H7 (cell line): Measurements from ENCODE around the gene VAT1L. TPM values are rescaled to one million over a fixed set of nuclear protein-coding genes. Genes with fewer than 3 reads are reported as not detected.
"Not testable (repeated sequence)": the region's sequence is repeated elsewhere in the genome, so short reads cannot be mapped to it uniquely, and the experiment has no call there.

ENCODE experiments used
- DNase-seq: peaks from one replicate; pipeline ENCODE4 v3.0.0; 2012
- H3K27me3 ChIP-seq: 2 replicates; pipeline ENCODE4 v1.6.0; 2011; ENCODE audit warnings: mild to moderate bottlenecking, low read length; ENCODE audit not compliant: control insufficient read depth, insufficient read depth
- H3K36me3 ChIP-seq: replicated peaks from 2 replicates; pipeline ENCODE4 v1.5.1; 2011; ENCODE audit warnings: low read length; ENCODE audit not compliant: control insufficient read depth, insufficient read depth
- H3K4me3 ChIP-seq: 2 replicates; pipeline ENCODE4 v1.5.1; 2011; ENCODE audit warnings: low read depth, mild to moderate bottlenecking, control low read depth, low read length, moderate library complexity; ENCODE audit not compliant: insufficient read depth
- total RNA-seq: library from RNA; depleted of rRNA; stranded (reverse); fragments of >200 nt; shearing (Covaris generic); gene quantifications from 2 replicates; pipeline ENCODE4 v1.2.3, GENCODE V29; 2014

Gene VAT1L
- total RNA-seq, 1 experiment from 2014 or later: 19.5 TPM

DNA sequence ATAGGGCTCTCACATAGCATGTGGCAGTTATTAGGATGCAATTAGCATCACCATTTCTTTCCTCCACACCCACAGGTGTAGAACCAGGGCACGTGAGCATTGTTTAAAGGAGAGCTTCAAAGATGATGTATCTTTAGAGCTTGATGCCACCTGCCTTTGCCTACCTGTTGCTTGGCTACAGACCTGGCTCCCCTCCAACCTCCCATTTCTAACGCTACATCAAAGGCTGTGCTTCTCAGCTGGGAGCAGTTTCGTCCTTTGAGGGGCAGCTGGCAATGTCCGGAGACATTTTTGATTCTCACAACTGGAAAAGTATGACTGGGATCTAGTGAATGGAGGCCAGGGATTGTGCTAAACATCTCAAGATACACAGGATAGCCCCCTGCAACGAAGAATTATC lies 155.4 kb downstream of the VAT1L start:
- DNase-seq: no peak
- no peaks in the 10 kb centered on the region for H3K36me3 ChIP-seq
- no peaks in the 10 kb centered on the region for H3K27me3 ChIP-seq
- H3K4me3 ChIP-seq: no peak overlapping the region

DNA sequence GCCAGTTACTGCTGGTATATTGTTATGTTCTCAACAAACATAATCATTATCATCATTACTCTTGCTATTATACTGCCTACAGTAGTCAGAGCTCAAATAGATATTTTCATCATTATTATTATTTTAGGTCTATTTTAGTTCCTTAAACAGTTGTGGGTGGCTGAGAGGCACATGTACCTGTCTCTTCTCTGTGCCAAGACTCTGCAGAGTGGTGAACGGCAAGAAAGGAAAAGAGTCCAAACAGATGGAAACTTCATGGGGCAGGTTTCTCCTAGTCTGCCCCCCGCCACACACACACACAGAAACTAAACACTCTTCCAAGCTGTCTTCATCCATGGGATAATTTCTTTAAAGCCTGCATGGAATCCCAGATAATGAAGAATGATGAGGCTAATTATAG lies 156.3 kb downstream of the VAT1L start:
- Histone ChIP-seq H3K36me3 (no peaks in the 10 kb centered on the region), H3K4me3 (no peak overlapping the region), H3K27me3 (no peaks in the 10 kb centered on the region)
- DNase-seq: no peak

DNA sequence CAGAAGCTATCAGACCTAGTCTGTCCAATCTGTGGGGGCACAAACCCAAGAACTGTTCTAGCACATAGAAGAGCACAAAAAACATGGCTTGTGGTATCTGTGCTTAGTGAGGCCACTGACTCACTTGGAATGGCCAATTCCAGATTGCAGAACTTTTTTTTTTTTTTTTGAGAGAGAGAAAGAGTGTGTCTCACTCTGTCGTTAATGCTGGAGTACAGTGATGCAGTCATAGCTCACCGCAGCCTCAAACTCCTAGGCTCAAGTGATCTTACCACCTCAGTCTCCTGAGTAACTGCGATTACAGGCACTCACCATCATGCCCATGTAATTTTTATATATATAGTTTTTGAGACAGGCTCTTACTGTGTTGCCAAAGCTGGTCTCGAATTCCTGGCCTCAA lies 156.8 kb downstream of the VAT1L start:
- no peaks in the 10 kb centered on the region for H3K27me3 ChIP-seq

DNA sequence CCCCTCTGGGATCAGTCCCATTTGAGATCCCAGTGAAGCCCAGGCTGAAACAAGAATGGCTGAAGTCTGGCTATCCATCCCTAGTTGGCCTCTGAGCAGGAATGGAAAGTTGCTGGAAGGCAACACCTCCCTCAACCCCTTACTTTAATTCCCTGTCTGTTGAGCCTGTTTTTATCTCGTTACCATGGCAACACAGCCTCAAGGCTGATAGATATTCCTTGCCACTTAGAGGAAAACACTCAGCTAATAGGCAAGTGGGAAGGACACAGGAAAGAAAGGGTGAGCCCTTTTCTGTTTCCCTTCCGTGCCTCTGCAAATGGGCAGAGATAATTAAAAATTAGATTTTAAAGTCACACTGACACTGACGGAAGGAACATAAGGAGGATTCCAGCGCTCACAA lies 158.5 kb downstream of the VAT1L start:
- DNase-seq: peak; percentile 30
- Histone ChIP-seq H3K27me3 (no peaks in the 10 kb centered on the region), H3K36me3 (no peaks in the 10 kb centered on the region), H3K4me3 (no peak overlapping the region)

More for the DNA sequence above, 156.8 kb downstream of the VAT1L start:
- no peak for DNase-seq
- Histone ChIP-seq H3K36me3 (no peaks in the 10 kb centered on the region), H3K4me3 (no peak overlapping the region)

DNA sequence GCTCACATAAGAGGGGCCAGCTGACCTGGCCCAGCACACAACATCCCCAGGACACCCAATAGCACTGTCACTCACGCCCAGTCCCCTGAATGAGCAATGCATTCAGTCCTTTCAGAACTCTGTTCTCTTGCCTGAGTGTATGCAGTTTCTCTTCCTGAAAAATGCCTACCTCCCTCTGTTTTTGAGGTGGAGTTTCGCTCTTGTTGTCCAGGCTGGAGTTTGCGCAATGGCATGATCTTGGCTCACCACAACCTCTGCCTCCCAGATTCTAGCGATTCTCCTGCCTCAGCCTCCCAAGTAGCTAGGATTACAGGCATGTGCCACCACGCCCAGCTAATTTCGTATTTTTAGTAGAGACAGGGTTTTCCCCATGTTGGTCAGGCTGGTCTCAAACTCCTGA lies 159.2 kb downstream of the VAT1L start:
- not testable (repeated sequence) for H3K27me3 ChIP-seq, DNase-seq, H3K36me3 ChIP-seq, H3K4me3 ChIP-seq

DNA sequence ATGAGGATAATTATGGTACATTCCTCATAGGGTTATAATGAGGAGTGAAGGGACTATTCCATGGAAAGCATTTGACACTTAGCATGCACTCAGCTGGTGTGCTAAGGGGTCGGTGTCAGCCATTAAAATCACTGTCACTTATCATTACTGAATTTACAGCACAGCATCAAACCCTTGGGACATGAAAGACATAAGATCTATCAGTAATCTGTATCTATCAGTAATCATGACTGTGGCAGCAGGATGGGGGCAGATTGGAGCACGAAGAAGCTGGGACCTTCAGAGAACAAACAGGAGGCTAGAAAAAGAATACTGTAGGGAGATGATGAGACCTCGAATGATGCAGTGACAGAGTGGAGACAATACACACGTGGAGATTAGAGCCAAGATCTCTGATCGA lies 160.5 kb downstream of the VAT1L start:
- no peak overlapping the region for H3K4me3 ChIP-seq
- no peaks in the 10 kb centered on the region for H3K27me3 ChIP-seq
- no peaks in the 10 kb centered on the region for H3K36me3 ChIP-seq
- DNase-seq: no peak

DNA sequence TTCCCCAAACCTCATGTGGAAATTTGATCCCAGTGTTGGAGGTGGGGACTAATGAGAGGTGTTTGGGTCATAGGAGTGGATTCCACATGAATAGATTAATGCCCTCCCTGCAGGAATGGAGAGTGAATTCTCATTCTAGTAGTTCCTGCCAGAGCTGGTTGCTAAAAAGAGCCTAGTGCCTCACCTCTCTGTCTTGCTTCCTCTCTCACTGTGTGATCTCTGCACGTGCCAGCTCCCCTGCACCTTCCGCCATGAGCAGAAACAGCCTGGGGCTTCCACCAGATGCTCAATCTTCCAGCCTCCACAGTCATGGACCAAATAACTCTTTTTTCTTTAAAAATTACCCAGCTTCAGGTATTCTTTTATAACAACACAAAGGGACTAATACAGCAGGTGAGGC lies 161.1 kb downstream of the VAT1L start:
- Histone ChIP-seq H3K36me3 (no peaks in the 10 kb centered on the region), H3K4me3 (no peak overlapping the region), H3K27me3 (no peaks in the 10 kb centered on the region)
- no peak for DNase-seq

DNA sequence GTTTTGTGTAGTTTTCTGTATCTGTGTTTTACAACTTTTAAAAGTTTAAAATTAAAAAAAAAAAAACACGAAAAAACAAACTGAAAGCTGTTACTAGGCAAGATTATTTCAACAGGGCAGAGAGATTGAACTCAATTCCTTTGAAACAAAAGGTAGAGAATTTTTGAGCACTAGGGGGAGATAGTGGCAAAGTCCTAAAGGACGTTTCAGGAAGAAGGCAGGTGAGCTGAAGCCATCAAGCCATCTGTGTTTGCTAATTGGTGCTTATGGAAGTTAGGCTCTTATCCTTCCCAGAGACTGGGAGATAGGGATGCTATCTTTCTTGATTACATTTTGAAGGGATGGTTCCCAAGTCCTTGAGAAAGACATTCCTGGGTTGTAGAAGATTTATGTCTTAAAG lies 163.4 kb downstream of the VAT1L start:
- H3K27me3 ChIP-seq: no peaks in the 10 kb centered on the region
- no peaks in the 10 kb centered on the region for H3K36me3 ChIP-seq
- H3K4me3 ChIP-seq: no peak overlapping the region
- DNase-seq: peak; percentile 53

DNA sequence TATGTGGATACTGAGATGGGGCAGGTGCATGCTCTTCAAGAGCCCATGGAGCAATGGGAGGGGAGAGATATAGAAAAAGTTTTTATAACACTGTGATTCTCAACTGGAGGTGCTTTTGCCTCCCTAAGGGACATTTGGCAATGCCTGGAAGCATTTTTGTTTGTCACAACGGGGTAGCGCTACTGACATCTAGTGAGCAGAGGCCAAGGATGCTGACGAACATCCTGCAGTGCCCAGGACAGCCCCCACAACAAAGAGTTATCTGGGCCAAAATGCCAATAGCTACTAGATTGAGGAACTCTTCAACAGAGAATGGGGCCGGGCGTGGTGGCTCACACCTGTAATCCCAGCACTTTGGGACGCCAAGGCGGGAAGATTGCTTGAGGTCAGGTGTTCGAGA lies 166.8 kb downstream of the VAT1L start:
- DNase-seq: no peak
- Histone ChIP-seq H3K4me3 (no peak overlapping the region), H3K27me3 (no peaks in the 10 kb centered on the region), H3K36me3 (no peaks in the 10 kb centered on the region)

DNA sequence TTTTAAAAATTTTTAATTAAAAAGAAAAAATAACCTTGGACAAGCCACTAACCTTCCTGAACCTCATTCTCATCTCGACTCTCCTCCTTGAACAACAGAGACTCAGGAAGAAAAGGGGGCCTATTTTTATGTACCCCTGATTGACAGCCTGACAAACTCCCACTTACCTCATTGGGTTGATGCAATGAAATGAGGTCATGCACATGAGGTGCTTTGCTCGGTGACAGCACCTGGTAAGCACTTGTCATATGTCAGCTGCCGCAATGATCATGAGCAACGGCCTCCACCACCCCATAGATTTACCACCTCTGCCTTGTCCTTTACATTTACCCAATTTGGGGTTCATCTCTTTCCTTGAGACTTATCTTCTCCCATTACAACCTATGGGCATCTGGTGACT lies 167.9 kb downstream of the VAT1L start:
- DNase-seq: no peak
- no peaks in the 10 kb centered on the region for H3K36me3 ChIP-seq
- peaks cover 2% of the 10 kb centered on the region for H3K27me3 ChIP-seq
- no peak overlapping the region for H3K4me3 ChIP-seq

DNA sequence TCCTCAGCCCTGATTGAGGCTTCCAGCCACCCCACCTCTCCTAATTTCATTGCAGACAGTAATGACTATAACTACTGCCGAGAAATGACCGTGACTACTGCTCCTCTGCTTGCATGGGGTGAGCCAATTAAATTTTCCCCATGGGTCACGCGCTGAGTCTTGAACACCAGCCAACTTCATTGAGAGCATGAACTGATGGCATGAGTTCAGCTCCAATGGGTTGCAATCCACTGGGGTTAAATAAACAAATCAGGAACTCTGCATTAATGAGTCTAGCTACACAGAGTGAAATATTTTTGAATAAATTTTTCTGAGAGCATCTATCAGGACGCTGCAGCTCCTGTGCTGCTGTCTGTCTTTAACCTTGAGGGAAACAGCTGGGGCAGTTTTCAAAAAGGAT lies 172.4 kb downstream of the VAT1L start:
- Histone ChIP-seq H3K4me3 (no peak overlapping the region), H3K36me3 (no peaks in the 10 kb centered on the region), H3K27me3 (peaks cover 9% of the 10 kb centered on the region)
- DNase-seq: no peak

DNA sequence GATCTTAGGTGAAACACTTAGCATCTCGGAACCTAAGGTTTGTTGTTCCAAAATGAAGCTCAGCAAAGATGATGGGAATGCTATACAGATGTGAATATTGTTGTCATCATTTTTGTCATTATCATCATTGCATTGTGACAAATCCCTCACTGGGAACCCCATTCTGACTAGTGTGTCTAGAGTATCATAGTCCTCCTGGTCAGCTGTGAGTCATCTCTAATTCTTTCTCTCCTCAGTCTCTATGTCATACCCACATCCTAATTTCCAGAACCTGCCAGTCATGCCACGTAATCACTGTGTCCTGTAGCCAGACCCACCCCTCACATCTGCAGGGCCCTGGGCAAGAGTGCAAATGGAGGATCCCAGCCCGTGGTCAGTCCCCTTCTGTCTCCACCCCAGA lies 173.4 kb downstream of the VAT1L start:
- Histone ChIP-seq H3K36me3 (no peaks in the 10 kb centered on the region), H3K4me3 (no peak overlapping the region), H3K27me3 (peaks cover 9% of the 10 kb centered on the region)
- DNase-seq: no peak

DNA sequence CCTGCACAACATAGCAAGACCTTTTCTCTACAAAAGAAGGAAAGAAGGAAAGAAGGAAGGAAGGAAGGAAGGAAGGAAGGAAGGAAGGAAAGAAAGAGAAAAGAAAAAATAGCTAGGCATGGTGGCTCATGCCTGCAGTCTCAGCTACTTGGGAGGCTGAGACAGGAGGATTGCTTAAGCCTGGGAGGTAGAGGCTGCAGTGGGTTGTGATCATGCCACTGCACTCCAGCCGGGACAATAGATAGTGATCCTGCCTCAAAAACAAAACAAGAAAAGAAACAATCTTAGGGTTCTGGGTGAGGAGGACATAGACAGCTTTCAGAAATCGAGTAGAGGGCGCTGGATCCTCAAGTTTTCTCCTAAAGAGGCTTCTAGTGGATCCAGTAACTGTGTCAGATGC lies 174.3 kb downstream of the VAT1L start:
- DNase-seq: no peak
- Histone ChIP-seq H3K4me3 (no peak overlapping the region), H3K27me3 (peaks cover 9% of the 10 kb centered on the region), H3K36me3 (no peaks in the 10 kb centered on the region)

DNA sequence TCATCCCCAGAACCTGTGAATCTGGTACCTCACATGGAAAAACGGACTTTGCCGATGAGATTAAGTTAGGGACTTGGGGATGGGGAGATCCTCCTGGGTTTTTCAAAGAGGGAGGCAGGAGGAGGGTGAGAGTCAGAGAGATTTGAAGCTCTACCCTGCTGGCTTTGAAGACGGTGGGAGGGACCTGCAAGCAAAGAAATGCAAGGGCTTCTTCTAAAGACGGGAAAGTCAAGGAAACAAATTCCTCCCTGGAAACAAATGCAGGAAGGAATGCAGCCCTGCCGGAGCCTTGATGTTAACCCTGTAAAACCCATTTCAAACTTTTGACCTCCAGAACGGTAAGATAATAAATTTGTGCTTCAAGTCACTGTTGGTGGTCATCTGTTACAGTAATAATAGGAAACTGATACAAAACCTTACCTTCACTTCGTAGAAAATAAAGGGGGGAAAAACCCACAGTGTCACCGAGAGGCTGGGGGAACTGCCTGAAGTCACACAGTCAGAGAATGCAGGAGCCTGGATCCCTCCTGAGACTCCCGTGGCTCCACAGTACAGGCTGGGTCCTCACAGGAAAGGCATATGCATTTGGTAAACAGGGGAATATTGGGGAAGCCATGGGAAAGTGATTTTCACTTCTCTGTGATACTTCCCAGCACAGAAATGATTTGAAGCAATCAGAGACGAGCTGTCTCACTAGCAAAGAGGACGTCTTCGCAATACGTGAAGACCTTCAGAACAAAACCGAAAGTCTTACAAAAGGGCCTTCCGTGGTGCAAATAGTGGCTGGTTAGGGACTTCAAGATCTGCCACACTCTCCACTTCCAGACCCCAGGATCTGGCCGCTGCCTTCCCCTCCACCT lies 175.1 kb downstream of the VAT1L start:
- H3K4me3 ChIP-seq: no peak overlapping the region
- peak; percentile 54 for DNase-seq
- H3K36me3 ChIP-seq: no peaks in the 10 kb centered on the region
- peaks cover 9% of the 10 kb centered on the region for H3K27me3 ChIP-seq

DNA sequence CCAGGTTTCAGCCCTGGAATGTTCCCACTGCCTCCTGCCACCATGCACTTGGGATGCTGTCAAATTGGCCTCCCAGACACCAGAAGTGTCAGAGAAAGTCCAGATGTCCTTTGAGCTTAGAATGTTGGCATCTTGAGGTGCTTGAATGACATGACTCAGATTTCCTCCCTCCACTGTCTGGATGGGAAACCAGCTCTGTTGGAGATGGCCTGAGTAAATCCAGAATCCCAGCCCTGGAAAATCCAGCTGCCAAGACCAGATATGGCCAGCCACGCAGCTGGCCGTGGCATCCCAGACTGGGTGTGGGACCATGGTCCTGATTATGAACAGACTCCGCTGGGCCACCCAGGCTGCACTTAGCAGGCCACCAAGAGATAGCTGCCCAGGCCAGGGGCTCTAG lies 177.0 kb downstream of the VAT1L start:
- Histone ChIP-seq H3K27me3 (peaks cover 9% of the 10 kb centered on the region), H3K4me3 (no peak overlapping the region), H3K36me3 (no peaks in the 10 kb centered on the region)
- DNase-seq: no peak
